Measurements from ENCODE around the gene ATP8A2. TPM values are rescaled to one million over a fixed set of nuclear protein-coding genes. Genes with fewer than 3 reads are reported as not detected.

ATP8A2 gene
- total and polyA plus RNA-seq, 2 of the 4 experiments (the other 2 are of a cell fraction), result 0.02 to 0.18 TPM

GRCh38 chr13:25741796-25742195 lies 370.0 kb downstream of the ATP8A2 start:
- Histone ChIP-seq H3K18ac (ENCODE audit: low read depth, low read length) (no peak overlapping the region), H4K91ac (ENCODE audit: insufficient read depth, low read depth, low read length) (no peak overlapping the region), H2BK120ac (ENCODE audit: low read depth, low read length) (no peak overlapping the region), H2BK5ac (ENCODE audit: low read depth, low read length, poor library complexity, severe bottlenecking) (no peak overlapping the region), H3K27ac (ENCODE audit: insufficient read depth, low read length) (no peak overlapping the region), H3K23ac (ENCODE audit: low read depth, low read length) (no peak overlapping the region), H2AFZ (replicated peaks; ENCODE audit: low read length, poor library complexity) (no peak overlapping the region), H3K14ac (replicated peaks; ENCODE audit: low read depth, low read length) (no peak overlapping the region), H3K4me3 (ENCODE audit: insufficient read depth, low read depth, low read length) (no peak overlapping the region), H3K79me1 (ENCODE audit: low read depth in 1 of 2, low read length in 2 of 2) (no peaks in the 10 kb centered on the region), H4K8ac (ENCODE audit: low read depth in 2 of 2, low read length in 2 of 2) (no peak overlapping the region), H2AK9ac (replicated peaks; ENCODE audit: low read depth, low read length, poor library complexity) (no peak overlapping the region), H3K9me3 (ENCODE audit: control insufficient read depth, insufficient read depth, low read length) (no peaks in the 10 kb centered on the region), H3K27me3 (ENCODE audit: control insufficient read depth, insufficient read depth, low read length) (no peaks in the 10 kb centered on the region), H3K56ac (ENCODE audit: extremely low read depth, insufficient read depth, low read length) (no peak overlapping the region), H2BK15ac (ENCODE audit: low read depth, low read length) (no peak overlapping the region), H4K20me1 (ENCODE audit: insufficient read depth, low read length) (no peaks in the 10 kb centered on the region), H4K5ac (ENCODE audit: low read depth, low read length) (no peak overlapping the region), H3K36me3 (ENCODE audit: control insufficient read depth, insufficient read depth, low read length) (no peaks in the 10 kb centered on the region), H3K4me2 (ENCODE audit: low read depth, low read length) (no peak overlapping the region), H2AK5ac (ENCODE audit: low read depth, low read length) (no peak overlapping the region), H3K9ac (ENCODE audit: low read depth, low read length) (no peak overlapping the region), H2BK20ac (ENCODE audit: low read depth, low read length) (no peak overlapping the region), H3K4ac (ENCODE audit: low read depth, low read length) (no peak overlapping the region), H3K9me1 (ENCODE audit: insufficient read depth, low read length) (no peaks in the 10 kb centered on the region), H3K4me1 (ENCODE audit: control insufficient read depth, insufficient read depth, low read length) (no peaks in the 10 kb centered on the region)
- in situ Hi-C loops (cut with MboI; ENCODE audit: low sequenced_read_pairs), result no loop called here
- POLR2A ChIA-PET (ENCODE audit: unreplicated experiment), result no interaction called here
- DNase-seq (no peak), ATAC-seq (ENCODE audit: low read depth) (no peak)
- no TSS peak for BruUV-seq (replicated peaks)
- CTCF ChIA-PET, result no interaction called here
- no CpG with 5 or more reads among the region's 5 CpGs for WGBS, 2 experiments (ENCODE audit: extremely low coverage in 2 of 2, insufficient read length in 1 of 2)
- TF ChIP-seq RAD21 (IDR thresholded peaks at IDR 0.05; ENCODE audit: low read length), result no peak
- dilution Hi-C loops (cut with HindIII; ENCODE audit: low sequenced_read_pairs, unreplicated experiment), result no loop called here
- intact Hi-C loops (cut with micrococcal nuclease), result no loop called here
